H54 (cell line): ENCODE results near the gene UPK1A.
A peak's percentile ranks its signal among the peaks of the same experiment; 100 is the strongest.

ENCODE experiments used
- DNase-seq: peaks from one replicate; pipeline ENCODE4 v3.0.0; 2011; ENCODE audit warnings: low spot score, mixed read lengths; ENCODE audit not compliant: insufficient read length
- FAIRE-seq: peaks from 3 replicates; lab custom pipeline; 2011; peaks lifted over from hg19 to GRCh38; lab: Jason Lieb, UNC
- POLR2A ChIP-seq: IDR thresholded peaks from 2 replicates; pipeline ENCODE4 v1.6.1; 2011; ENCODE audit warnings: low read depth, mild to moderate bottlenecking, low read length

UPK1A gene

DNA sequence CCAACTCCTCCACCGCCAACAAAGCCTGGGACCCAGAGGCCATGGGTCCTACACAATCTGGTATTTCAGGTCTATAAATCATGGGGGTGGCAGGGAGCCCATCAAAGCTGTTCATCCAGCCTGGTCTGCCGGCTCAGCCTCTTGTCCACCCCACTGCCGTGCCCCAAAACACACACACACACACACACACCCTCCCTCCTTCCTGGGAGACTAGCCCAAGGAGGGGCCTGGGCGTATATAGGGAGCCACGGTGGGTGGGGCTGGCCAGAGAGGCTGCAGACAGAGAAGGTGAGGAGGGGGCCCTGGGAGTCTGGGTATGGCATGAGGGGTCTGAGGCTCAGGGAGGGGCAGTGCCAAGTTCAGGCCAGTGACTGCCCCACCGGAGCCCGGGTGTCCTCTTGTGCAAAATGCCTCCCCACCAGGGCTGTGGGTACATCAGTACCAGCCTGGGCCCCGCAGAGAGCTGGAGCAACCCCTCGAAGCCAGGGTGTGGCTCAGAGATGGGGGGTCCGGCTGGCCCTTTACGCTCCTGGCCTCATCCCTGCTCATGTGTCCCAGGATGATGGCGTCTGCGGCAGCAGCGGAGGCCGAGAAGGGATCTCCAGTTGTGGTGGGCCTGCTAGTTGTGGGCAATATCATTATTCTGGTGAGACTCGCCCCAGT, at the start of gene UPK1A:
TSS of gene UPK1A (plus strand) at position 267 of the 663 bp plus-strand sequence. CDS start at position 563, 296 bp downstream.
- DNase-seq = no peak
- no peak for TF ChIP-seq POLR2A
- no peak for FAIRE-seq

DNA sequence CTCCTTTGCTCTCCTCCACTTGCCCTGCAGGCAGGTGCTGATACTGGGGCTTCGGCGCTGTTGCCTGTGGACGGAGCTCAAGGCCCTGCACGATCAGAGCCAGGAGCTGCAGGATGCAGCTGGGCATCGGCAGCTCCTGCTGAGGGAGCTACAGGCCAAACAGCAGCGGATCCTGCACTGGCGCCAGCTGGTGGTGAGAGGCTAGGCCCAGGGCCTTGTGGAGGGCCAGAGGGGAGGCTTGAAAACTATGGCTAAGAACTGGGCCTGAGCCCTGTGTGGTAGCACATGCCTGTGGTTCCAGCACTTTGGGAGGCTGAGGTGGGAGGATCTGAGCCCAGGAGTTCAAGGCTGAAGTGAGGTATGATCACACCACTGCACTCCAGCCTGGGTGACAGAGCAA, 47.5 kb upstream of the UPK1A start:
- FAIRE-seq (no peak), DNase-seq (no peak)
- TF ChIP-seq POLR2A = no peak

DNA sequence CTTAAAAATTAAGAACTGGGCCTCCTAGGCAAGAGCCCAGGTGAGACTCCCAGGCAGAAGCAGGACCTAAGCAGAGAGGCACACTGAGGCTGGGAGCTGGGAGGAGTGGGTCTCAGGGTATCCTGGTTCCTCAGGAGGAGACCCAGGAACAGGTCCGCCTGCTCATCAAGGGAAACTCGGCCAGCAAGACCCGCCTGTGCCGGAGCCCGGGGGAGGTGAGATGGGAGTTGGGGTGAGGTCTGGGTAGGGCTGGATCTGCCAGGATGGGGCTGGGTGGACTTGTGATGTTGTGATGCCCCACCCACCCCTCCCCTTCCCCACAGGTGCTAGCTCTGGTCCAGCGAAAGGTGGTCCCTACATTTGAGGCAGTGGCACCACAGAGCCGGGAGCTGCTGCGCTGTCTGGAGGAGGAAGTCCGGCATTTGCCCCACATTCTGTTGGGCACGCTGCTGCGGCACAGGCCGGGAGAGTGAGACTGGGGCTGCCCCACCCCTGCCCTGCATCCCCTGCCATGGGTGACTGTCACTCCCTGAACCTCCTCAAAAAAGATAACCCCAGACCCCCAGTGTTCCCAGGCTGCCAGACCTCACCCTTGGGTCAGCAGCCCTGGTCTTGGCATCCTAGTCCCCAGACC, 46.9 kb upstream of the UPK1A start:
- DNase-seq (no peak), FAIRE-seq (no peak)
- no peak for TF ChIP-seq POLR2A

- no peak for FAIRE-seq
- TF ChIP-seq POLR2A = no peak
- no peak for DNase-seq
Measured at GRCh38 chr19:35620001-35620400, 46.3 kb upstream of the UPK1A start.

- DNase-seq (no peak), FAIRE-seq (no peak)
Measured at GRCh38 chr19:35621708-35622107, 44.6 kb upstream of the UPK1A start.

GRCh38 chr19:35622750-35623149, 43.6 kb upstream of the UPK1A start:
- no peak for TF ChIP-seq POLR2A
- FAIRE-seq (no peak), DNase-seq (no peak)

More at GRCh38 chr19:35621708-35622107, 44.6 kb upstream of the UPK1A start:
- no peak for TF ChIP-seq POLR2A

DNA sequence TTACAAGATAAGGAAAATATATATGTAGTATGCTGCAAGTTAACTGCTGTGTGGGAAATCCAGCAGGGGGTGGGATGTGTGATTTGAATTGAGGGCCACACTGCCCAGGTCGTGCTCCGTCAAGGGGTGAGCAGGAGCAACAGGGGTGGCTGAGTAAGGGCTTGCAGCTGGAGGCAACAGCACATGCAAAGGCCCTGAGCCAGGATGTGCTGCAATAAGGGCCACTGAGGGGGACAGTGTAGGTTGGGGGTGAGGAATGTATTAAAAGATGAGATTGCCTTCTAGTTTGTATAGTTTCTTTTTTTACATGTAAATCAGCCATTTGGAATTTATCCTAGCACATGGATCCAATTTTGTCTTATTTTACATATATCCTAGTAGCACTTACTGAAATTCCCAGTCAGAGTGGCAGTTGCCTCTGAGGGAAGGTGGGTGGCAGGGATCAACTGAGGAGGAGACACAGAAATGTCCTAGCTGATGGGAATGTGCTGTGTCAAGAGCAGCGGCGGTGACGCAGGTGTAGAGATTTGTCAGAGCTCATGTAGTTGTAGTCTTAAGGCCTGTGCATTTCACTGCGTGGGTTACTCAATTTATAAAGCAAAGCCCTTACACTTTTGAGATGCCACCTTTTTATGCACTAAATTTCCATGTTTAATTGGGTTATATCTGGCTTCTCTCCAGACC, 42.8 kb upstream of the UPK1A start:
- TF ChIP-seq POLR2A = no peak
- FAIRE-seq (no peak), DNase-seq (no peak)

DNA sequence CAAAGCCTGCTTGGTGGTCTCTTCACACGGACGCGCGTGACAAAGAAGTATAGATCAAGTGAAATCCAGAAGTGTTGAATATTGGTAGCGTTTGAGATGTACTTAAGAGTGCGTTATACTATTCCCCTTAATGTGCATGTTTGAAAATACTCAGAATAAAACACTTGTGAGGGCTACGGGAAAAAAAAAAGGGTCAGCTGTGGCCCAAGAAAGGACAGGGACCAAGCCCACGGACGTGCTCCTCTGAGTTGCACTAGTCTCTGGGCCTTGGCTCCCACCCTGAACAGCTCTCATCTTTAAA, 38.1 kb upstream of the UPK1A start:
- FAIRE-seq (no peak), DNase-seq (no peak)
- TF ChIP-seq POLR2A = no peak

DNA sequence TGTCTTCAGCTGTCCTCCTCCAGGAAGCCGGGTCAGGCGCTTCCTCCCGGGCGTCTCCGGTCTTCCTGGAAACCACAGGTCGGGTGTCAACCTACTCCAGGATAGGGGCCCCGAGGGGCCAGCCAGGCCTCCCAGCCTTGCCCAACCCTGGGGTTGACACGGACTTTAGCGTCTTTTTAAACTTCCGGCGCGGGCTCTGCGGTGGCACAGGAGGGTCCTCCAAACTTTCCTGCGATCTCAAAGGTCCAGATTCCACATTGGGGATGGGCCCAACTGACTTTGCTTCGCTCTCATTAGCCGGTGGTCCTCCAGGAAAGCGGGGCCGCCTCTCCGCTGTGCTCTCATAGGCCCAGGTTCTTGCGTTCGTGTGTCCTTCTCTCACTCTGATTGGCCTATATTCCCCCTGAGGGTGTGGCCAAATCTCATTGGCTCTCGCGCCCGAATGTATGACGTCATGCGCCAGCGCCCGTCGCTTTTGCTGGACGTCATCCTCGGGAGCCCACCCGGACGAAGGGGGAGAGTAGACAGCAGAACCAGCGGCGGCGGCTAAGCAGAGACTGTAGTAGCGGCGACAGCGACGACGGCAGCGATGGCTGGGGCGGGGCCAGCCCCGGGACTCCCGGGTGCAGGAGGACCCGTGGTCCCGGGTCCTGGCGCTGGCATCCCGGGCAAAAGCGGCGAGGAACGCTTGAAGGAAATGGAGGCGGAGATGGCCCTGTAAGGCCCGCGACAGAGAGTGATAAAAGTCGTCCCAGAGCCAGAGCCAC, 37.6 kb upstream of the UPK1A start, which contains the start of gene RBM42:
TSS of gene RBM42 (plus strand) at position 472 of the 767 bp plus-strand sequence. CDS start at position 590, 118 bp downstream.
- FAIRE-seq (peak; percentile 98), DNase-seq (peak; percentile 100)
- peak; percentile 66; the same call in 1 of the 2 replicates for TF ChIP-seq POLR2A

DNA sequence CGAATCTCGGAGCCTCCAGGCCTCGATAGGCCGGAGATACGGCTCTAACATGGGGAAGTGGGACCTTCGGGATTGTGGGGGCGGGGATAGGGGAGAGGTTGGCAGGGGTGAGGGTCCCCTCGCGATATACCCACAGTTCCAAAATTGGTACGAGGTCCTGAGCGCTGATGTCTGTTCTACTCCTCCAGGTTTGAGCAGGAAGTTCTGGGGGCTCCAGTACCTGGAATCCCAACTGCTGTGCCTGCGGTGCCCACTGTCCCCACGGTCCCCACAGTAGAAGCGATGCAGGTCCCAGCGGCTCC, 37.0 kb upstream of the UPK1A start:
- TF ChIP-seq POLR2A = no peak
- no peak for FAIRE-seq
- DNase-seq = no peak

- DNase-seq (no peak), FAIRE-seq (no peak)
- no peak for TF ChIP-seq POLR2A
Measured at GRCh38 chr19:35633727-35634440, 32.4 kb upstream of the UPK1A start.

- TF ChIP-seq POLR2A = no peak
- FAIRE-seq = no peak
- no peak for DNase-seq
Measured at GRCh38 chr19:35636651-35637050, 29.7 kb upstream of the UPK1A start.

DNA sequence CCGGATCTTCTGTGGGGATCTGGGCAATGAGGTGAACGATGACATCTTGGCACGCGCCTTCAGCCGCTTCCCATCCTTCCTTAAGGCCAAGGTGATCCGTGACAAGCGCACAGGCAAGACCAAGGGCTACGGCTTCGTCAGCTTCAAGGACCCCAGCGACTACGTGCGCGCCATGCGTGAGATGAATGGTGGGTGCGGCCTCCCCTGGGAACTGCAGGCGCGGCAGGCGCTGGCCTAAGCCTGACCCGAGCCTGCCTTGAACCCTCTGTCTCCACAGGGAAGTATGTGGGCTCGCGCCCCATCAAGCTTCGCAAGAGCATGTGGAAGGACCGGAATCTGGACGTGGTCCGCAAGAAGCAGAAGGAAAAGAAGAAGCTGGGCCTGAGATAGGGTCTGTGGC, 29.2 kb upstream of the UPK1A start:
- no peak for FAIRE-seq
- TF ChIP-seq POLR2A = no peak
- DNase-seq = no peak
